G401 (cell line): ENCODE measurements around the gene PFDN6. TPM values are rescaled to one million over a fixed set of nuclear protein-coding genes. Genes with fewer than 3 reads are reported as not detected.
"Not testable (repeated sequence)": the region's sequence is repeated elsewhere in the genome, so short reads cannot be mapped to it uniquely, and the experiment has no call there.

Source experiments
- DNase-seq: peaks from one replicate; pipeline ENCODE4 v3.0.0-alpha.2; 2015; ENCODE audit warnings: low spot score
- in situ Hi-C: cut with HindIII; loops from 2 replicates; pipeline ENCODE4 v1.10.0; 2016; ENCODE audit warnings: low sequenced_read_pairs, mixed read lengths
- total RNA-seq: library from RNA; depleted of rRNA; stranded (reverse); fragments of >200 nt; shearing (Covaris generic); gene quantifications from 2 replicates; pipeline ENCODE4 v1.2.3, GENCODE V29; 2014

PFDN6 gene
- total RNA-seq, 1 experiment from 2014 or later: 131 TPM

- no peak for DNase-seq
- in situ Hi-C loops: no loop called here
These were observed 16.1 kb upstream of the PFDN6 start for GRCh38 chr6:33273129-33273923.

DNA sequence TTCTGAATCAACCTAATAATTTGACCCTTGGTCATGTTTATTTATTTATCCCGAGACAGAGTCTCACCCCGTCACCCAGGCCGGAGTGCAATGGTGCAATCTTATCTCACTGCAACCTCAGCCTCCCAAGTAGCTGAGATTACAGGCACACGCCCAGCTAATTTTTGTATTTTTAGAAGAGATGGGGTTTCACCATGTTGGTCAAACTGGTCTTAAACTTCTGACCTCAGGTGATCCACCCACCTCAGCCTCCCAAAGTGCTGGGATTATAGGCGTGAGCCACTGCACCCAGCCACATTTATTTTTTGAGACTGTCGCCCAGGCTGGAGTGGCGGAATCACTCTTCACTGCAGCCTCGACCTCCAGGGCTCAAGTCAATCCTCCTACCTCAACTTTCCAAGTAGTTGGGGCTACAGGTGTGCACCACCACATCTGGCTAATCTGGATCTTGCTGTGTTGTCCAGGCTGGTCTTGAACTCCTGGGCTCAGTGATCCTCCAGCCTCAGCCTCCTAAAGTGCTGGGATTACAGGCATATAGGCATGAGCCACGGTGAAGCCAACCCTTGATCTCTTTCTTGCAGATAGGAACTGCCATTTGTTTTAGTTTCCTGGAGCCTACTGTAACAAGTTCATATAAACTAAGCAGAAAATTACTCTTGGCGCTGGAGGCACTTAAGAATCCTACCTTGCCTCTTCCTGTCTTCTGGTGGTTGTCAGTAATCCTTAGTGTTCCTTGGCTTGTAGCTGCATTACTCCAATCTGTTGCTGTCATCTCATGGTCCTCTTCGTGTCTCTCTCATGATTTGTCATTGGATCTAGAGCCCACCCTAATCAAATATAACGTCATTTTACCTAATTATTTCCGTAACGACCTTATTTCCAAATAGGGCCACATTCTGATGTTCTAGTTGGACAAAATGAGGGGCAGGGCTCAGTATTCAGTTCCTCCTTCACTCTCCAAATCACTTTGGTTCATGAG is 15.2 kb upstream of the PFDN6 start:
- in situ Hi-C loops: no loop called here

GRCh38 chr6:33275795-33276580 is 13.4 kb upstream of the PFDN6 start:
- DNase-seq, in situ Hi-C loops: not testable (repeated sequence)

More for the DNA sequence above, 15.2 kb upstream of the PFDN6 start:
- no peak for DNase-seq

- in situ Hi-C loops: no loop called here
- DNase-seq: no peak
These were observed 12.9 kb upstream of the PFDN6 start for GRCh38 chr6:33276581-33276863.

- peak; percentile 75 for DNase-seq
- in situ Hi-C loops: no loop called here
These were observed 12.3 kb upstream of the PFDN6 start, which contains the start of gene B3GALT4 for GRCh38 chr6:33276864-33277662. Gene B3GALT4, plus strand, starts transcription at chr6:33277123. Its CDS starts 297 bp downstream, at chr6:33277420.

DNA sequence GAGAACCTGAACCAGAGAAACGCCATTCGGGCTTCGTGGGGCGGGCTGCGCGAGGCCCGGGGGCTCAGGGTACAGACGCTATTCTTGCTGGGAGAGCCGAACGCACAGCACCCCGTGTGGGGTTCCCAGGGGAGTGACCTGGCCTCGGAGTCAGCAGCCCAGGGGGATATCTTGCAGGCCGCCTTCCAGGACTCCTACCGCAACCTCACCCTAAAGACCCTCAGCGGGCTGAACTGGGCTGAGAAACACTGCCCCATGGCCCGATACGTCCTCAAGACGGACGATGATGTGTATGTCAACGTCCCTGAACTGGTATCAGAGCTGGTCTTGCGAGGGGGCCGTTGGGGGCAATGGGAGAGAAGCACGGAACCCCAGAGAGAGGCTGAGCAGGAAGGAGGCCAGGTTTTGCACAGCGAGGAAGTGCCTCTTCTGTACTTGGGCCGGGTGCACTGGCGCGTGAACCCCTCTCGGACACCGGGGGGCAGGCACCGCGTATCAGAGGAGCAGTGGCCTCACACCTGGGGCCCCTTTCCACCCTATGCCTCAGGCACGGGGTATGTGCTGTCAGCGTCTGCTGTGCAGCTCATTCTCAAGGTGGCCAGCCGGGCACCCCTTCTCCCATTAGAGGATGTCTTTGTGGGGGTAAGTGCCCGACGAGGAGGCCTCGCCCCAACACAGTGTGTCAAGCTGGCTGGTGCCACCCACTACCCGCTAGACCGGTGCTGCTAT is 11.6 kb upstream of the PFDN6 start:
- peak; percentile 37 for DNase-seq
- in situ Hi-C loops: no loop called here

- no peak for DNase-seq
- in situ Hi-C loops: no loop called here
These were observed 11.0 kb upstream of the PFDN6 start for GRCh38 chr6:33278392-33278741.

- DNase-seq: no peak
- in situ Hi-C loops: no loop called here
These were observed 10.6 kb upstream of the PFDN6 start for GRCh38 chr6:33278810-33279209.

GRCh38 chr6:33279257-33279695 is 10.1 kb upstream of the PFDN6 start:
- in situ Hi-C loops: no loop called here
- peak; percentile 89 for DNase-seq

DNA sequence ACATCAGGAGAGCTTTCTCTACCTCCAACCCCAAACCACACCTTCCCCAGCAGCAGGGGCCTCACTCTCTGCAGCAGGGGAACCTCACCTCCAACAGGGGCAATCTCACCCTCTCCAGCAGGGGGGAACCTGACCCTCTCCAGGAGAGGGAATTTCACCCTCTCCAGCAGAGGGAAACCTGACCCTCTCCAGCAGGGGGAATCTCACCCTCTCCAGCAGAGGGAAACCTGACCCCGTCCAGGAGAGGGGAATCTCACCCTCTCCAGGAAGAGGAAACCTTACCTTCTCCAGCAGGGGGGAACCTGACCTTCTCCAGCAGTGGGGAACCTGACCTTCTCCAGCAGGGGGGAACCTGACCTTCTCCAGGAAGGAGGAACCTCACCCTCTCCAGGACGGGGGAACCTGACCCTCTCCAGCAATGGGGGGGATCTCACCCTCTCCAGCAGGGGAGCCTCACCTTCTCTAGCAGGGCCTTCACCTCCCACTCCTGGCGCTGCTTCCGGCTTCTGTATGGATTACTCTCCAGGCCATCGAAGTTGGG is 9.4 kb upstream of the PFDN6 start:
- peak; percentile 58 for DNase-seq
- in situ Hi-C loops: no loop called here

GRCh38 chr6:33280539-33280938 is 8.9 kb upstream of the PFDN6 start:
- in situ Hi-C loops: no loop called here
- DNase-seq: no peak

- DNase-seq, in situ Hi-C loops: not testable (repeated sequence)
These were observed 4.2 kb upstream of the PFDN6 start for GRCh38 chr6:33285214-33285613.

DNA sequence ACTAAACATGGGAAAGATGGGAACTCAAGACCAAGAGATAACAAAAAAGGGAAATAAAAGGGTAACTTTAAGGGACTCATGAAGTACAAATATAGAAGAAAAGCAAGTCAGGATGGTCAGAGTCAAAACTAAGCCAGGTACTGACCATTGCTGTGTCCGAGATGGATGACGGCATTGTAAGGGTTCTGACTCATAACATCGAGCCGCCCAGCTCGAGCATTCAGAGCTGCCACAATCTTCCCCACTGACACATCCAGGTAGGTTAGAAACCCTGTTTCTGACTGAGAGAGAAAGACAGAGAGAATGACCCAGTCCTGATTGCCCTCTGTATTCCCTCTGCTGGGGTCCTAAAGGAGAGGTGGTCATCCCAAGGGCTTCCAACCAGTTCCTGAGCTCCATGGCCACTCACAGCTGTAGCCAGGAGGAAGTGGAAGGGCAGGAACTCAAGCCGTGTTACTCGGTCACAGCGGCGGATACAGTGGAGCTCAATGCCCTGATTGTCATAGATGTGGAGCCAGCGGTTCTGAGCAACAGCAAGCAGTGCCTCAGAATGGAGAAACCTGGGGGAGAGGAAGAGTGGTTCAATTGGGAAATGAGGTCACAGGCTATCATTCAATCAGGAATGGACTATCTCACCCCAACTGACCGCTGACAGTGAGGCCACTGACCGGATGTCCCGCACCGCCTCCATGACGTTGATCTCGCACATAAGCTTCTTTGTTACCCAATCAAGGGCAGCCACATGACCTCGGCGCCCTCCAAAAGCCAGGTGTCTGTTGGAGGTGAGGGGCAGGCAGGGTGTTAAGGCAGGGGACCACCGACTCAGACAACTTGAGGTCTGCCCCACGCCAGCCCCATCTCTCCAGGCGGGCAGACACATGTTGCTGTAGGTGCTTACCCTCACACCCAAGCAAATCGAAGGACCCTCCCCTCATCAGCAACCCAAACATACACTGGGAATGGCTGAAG is 2.2 kb upstream of the PFDN6 start:
- in situ Hi-C loops: no loop called here
- DNase-seq: no peak

DNA sequence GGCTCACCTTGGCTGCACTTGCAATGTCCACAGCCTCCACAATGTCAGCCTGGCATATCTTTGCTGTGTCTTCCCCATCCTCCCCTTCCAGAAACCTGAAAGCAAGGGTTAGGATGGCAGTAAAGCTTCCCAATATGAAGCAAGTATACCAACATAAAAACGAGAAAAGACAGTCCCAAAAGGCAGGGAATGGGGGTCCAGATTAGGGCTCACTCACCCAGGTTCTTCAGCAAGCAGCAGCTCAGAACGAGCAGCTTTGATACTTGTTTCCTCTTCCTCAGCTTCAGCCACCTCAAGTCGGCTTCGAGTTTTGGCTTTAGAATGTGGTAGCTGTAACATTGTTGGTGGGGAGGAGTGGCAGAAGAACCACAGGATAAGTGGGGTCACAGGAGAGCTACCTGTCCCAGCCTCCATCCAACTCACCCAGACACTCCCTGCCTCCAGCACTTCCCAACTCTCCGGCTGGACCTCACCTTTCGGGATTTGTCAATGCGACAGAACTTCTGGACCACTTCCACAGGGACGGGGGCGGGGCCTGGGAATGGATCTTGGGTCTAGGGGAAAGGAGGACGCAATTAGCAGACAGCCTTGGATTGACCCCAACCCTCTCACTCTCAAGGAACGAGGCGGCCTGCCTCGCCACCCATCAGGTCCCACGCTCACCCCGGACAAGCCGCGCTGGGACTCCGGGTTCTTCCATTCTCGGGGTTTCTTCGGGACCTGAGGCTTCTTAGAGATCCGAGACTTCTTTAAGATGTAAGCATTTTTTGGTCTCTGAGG is 1.1 kb upstream of the PFDN6 start:
- DNase-seq: no peak
- in situ Hi-C loops: no loop called here

DNA sequence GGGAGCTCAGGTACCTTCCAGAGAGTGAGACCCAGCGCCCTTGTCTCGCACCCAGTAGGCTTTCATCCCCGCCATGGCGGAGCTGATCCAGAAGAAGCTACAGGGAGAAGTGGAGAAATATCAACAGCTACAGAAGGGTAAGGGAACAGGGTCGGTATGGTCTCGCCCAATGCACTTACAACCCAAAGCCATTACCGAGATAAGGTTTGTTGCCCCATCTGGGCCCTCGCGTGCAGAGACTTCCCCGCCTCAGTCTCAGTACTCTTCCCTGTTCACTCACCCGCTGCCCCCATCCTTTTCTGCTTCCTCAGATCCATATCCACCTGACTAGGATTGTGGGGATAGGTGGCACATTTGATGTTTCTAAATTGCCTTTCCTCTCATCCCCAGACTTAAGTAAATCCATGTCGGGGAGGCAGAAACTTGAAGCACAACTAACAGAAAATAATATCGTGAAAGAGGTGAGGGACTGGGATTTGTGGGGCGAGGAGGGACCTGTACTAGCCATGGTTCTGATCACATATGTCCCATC is 449 bp downstream of the PFDN6 start:
- in situ Hi-C loops: no loop called here
- no peak for DNase-seq

- in situ Hi-C loops: no loop called here
- no peak for DNase-seq
These were observed 1.1 kb downstream of the PFDN6 start for GRCh38 chr6:33290459-33290858.
